Activated T-cell treated with anti-CD3 and anti-CD28 coated beads for 48 hours (primary cell): ENCODE measurements around the gene PAQR5.
"Not testable (repeated sequence)": the region's sequence is repeated elsewhere in the genome, so short reads cannot be mapped to it uniquely, and the experiment has no call there.

Experiments
- DNase-seq: peaks from one replicate; pipeline ENCODE4 v3.0.0-alpha.2; 2020; ENCODE audit warnings: low read depth

PAQR5 gene

GRCh38 chr15:69424001-69424400 is 125.3 kb downstream of the PAQR5 start:
- DNase-seq, result no peak

GRCh38 chr15:69424748-69425413 is 126.2 kb downstream of the PAQR5 start:
- DNase-seq, result no peak

GRCh38 chr15:69433831-69434230 is 135.1 kb downstream of the PAQR5 start:
- no peak for DNase-seq

GRCh38 chr15:69434238-69434637 is 135.5 kb downstream of the PAQR5 start:
- no peak for DNase-seq

- DNase-seq, result no peak
These were observed 136.0 kb downstream of the PAQR5 start for GRCh38 chr15:69434679-69435078.

GRCh38 chr15:69435985-69436384 is 137.3 kb downstream of the PAQR5 start:
- no peak for DNase-seq

GRCh38 chr15:69436951-69437350 is 138.2 kb downstream of the PAQR5 start:
- no peak for DNase-seq

GRCh38 chr15:69439623-69440022 is 140.9 kb downstream of the PAQR5 start:
- no peak for DNase-seq

- no peak for DNase-seq
These were observed 144.4 kb downstream of the PAQR5 start for GRCh38 chr15:69443032-69443611.

GRCh38 chr15:69444686-69445085 is 146.0 kb downstream of the PAQR5 start:
- DNase-seq, result no peak

- DNase-seq, result no peak
These were observed 148.2 kb downstream of the PAQR5 start for GRCh38 chr15:69446953-69447352.

GRCh38 chr15:69450221-69450620 is 151.5 kb downstream of the PAQR5 start:
- DNase-seq, result not testable (repeated sequence)

GRCh38 chr15:69450968-69451695 is 152.4 kb downstream of the PAQR5 start:
- no peak for DNase-seq

GRCh38 chr15:69451951-69452691 is 153.4 kb downstream of the PAQR5 start:
- no peak for DNase-seq

GRCh38 chr15:69452692-69453521 is 154.2 kb downstream of the PAQR5 start, which contains the start of gene RPLP1:
Gene RPLP1 (plus strand): TSS chr15:69452818. CDS start chr15:69452949, 131 bp downstream.
- peak; percentile 92 for DNase-seq

GRCh38 chr15:69454953-69455352 is 156.2 kb downstream of the PAQR5 start:
- DNase-seq, result no peak

GRCh38 chr15:69456208-69457166 is 157.8 kb downstream of the PAQR5 start:
- no peak for DNase-seq
